Keratinocyte (primary cell): ENCODE results near the gene BLNK. TPM values are rescaled to one million over a fixed set of nuclear protein-coding genes. Genes with fewer than 3 reads are reported as not detected.

Source experiments
- DNase-seq: peaks from one replicate; pipeline ENCODE4 v3.0.0-alpha.2; 2011; ENCODE audit warnings: low read depth, missing footprints, low spot score
- FAIRE-seq: peaks from 2 replicates; lab custom pipeline; 2011; peaks lifted over from hg19 to GRCh38; lab: Jason Lieb, UNC
- H2AFZ ChIP-seq: 2 replicates; pipeline ENCODE4 v1.6.0; 2012; ENCODE audit warnings: low read length, control low read depth, inconsistent platforms; ENCODE audit not compliant: control insufficient read depth
- H3K27ac ChIP-seq: 2 replicates; pipeline ENCODE4 v1.5.1; 2011; ENCODE audit warnings: low read length; ENCODE audit not compliant: control insufficient read depth, insufficient read depth
- H3K27me3 ChIP-seq: 3 replicates; pipeline ENCODE4 v1.6.0; 2011; ENCODE audit warnings: low read length; ENCODE audit not compliant: control insufficient read depth, insufficient read depth; ENCODE audit errors: extremely low read depth
- H3K36me3 ChIP-seq, 2 experiments: 2 replicates in 1 of 2; 3 replicates in 1 of 2; pipeline ENCODE4 v1.5.1; 2011; ENCODE audit warnings: low read length in 2 of 2, mild to moderate bottlenecking in 1 of 2; ENCODE audit not compliant: control insufficient read depth in 2 of 2, insufficient read depth in 2 of 2; ENCODE audit errors: extremely low read depth in 1 of 2
- H3K4me1 ChIP-seq: 3 replicates; pipeline ENCODE4 v1.5.1; 2011; ENCODE audit warnings: low read length; ENCODE audit not compliant: control insufficient read depth, insufficient read depth; ENCODE audit errors: extremely low read depth
- H3K4me2 ChIP-seq: 3 replicates; pipeline ENCODE4 v1.6.0; 2011; ENCODE audit warnings: low read depth, low read length; ENCODE audit not compliant: control insufficient read depth, insufficient read depth; ENCODE audit errors: extremely low read depth
- H3K4me3 ChIP-seq, 3 experiments: fragments of 200-600 bp in 1 of 3; sonication (generic) in 1 of 3; 2 replicates in 2 of 3; 3 replicates in 1 of 3; pipeline ENCODE4 v1.5.1; 2011 to 2016; ENCODE audit warnings: low read length in 3 of 3, mild to moderate bottlenecking in 3 of 3, control low read depth in 2 of 3, inconsistent platforms in 1 of 3, low read depth in 1 of 3, mixed read lengths in 1 of 3, mixed run types in 1 of 3, moderate library complexity in 1 of 3; ENCODE audit not compliant: control insufficient read depth in 2 of 3, insufficient read depth in 2 of 3; ENCODE audit errors: extremely low read depth in 1 of 3
- H3K79me2 ChIP-seq: 2 replicates; pipeline ENCODE4 v1.6.0; 2012; ENCODE audit warnings: low read length; ENCODE audit not compliant: control insufficient read depth, insufficient read depth
- H3K9ac ChIP-seq: 3 replicates; pipeline ENCODE4 v1.6.0; 2011; ENCODE audit warnings: low read length; ENCODE audit not compliant: control insufficient read depth, insufficient read depth; ENCODE audit errors: extremely low read depth
- H3K9me1 ChIP-seq: 3 replicates; pipeline ENCODE4 v1.6.0; 2011; ENCODE audit warnings: low read length; ENCODE audit not compliant: control insufficient read depth, insufficient read depth; ENCODE audit errors: extremely low read depth
- H3K9me3 ChIP-seq: 2 replicates; pipeline ENCODE4 v1.5.1; 2012; ENCODE audit warnings: low read depth, low read length; ENCODE audit not compliant: control insufficient read depth
- H4K20me1 ChIP-seq: 3 replicates; pipeline ENCODE4 v1.6.0; 2011; ENCODE audit warnings: low read length; ENCODE audit not compliant: control insufficient read depth, insufficient read depth; ENCODE audit errors: extremely low read depth
- EZH2 ChIP-seq: IDR thresholded peaks from one replicate; pipeline ENCODE4 v1.6.1; 2012; ENCODE audit warnings: inconsistent platforms, mild to moderate bottlenecking, low read length, moderate library complexity
- dilution Hi-C: fragments of 300-500 bp; cut with MboI; formaldehyde crosslinking; loops from one replicate; pipeline ENCODE4 v1.7.0; 2020; ENCODE audit warnings: low sequenced_read_pairs; ENCODE audit not compliant: extremely low pct_ligation_motif_present
- polyA plus RNA-seq, 5 experiments: library from polyadenylated mRNA; depleted of rRNA in 3 of 5; stranded (reverse) in 3 of 5; stranded (forward) in 1 of 5; unstranded in 1 of 5; fragments of >200 nt; gene quantifications; 1 replicate in 1 of 5; 2 replicates in 3 of 5; 3 replicates in 1 of 5; pipeline versions ENCODE4 v1.2.1 to v1.2.3, GENCODE V29; 2011 to 2012; ENCODE audit warnings: missing spikeins in 2 of 5, low read depth in 1 of 5, low replicate concordance in 1 of 5
- TF ChIP-seq, protein P1 (sequence below), 3 experiments: IDR thresholded peaks in 1 of 3; conservative IDR thresholded peaks in 1 of 3; optimal IDR thresholded peaks in 1 of 3; 2 replicates in 2 of 3; 3 replicates in 1 of 3; pipeline versions ENCODE3 to v1.5.1; 2011; ENCODE audit warnings: low read length in 3 of 3, mild to moderate bottlenecking in 3 of 3, moderate library complexity in 2 of 3, control low read depth in 1 of 3, inconsistent platforms in 1 of 3; ENCODE audit not compliant: insufficient read depth in 2 of 3; ENCODE audit errors: extremely low read depth in 1 of 3

Gene BLNK
- polyA plus RNA-seq, 1 donor (not counting 4 experiments of a cell fraction or from before 2014, with no cell fraction given) = 2.2 TPM

DNA sequence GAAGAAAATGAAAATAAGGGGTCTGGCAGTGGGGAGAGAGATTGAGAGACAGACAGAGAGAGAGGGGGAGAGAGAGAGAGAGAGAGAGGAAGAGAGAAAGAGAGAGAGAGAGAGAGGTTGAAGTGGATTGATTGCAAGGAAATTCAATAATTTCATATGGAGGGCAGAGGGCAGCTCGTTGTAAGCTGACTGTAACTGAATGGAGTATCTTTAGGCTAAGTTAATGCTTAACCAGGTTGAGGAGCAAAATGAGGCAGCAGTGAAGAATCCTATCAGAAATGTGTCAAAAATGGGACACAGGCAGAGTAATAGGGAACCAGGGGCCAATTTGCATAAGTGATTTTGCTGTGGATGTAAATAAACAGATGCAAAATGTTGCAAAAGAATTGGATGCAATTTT is 21.0 kb downstream of the BLNK start:
- DNase-seq (no peak), FAIRE-seq (no peak)
- H3K4me1 ChIP-seq = no peaks in the 10 kb centered on the region
- no peaks in the 10 kb centered on the region for H3K9me3 ChIP-seq
- no peaks in the 10 kb centered on the region for H3K27me3 ChIP-seq
- no peaks in the 10 kb centered on the region for H3K9me1 ChIP-seq
- TF ChIP-seq, protein P1, sequence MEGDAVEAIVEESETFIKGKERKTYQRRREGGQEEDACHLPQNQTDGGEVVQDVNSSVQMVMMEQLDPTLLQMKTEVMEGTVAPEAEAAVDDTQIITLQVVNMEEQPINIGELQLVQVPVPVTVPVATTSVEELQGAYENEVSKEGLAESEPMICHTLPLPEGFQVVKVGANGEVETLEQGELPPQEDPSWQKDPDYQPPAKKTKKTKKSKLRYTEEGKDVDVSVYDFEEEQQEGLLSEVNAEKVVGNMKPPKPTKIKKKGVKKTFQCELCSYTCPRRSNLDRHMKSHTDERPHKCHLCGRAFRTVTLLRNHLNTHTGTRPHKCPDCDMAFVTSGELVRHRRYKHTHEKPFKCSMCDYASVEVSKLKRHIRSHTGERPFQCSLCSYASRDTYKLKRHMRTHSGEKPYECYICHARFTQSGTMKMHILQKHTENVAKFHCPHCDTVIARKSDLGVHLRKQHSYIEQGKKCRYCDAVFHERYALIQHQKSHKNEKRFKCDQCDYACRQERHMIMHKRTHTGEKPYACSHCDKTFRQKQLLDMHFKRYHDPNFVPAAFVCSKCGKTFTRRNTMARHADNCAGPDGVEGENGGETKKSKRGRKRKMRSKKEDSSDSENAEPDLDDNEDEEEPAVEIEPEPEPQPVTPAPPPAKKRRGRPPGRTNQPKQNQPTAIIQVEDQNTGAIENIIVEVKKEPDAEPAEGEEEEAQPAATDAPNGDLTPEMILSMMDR (optimal IDR thresholded peaks at IDR 0.05 in 1 of 3, IDR thresholded peaks at IDR 0.05 in 1 of 3, conservative IDR thresholded peaks at IDR 0.05 in 1 of 3; ENCODE audit: extremely low read depth in 1 of 3, insufficient read depth in 2 of 3, low read length in 3 of 3) = no peak
- TF ChIP-seq EZH2 = no peak
- H3K9ac ChIP-seq = no peak overlapping the region
- no peaks in the 10 kb centered on the region for H4K20me1 ChIP-seq
- H3K36me3 ChIP-seq = no peaks in the 10 kb centered on the region
- dilution Hi-C loops = no loop called here
- no peak overlapping the region for H3K4me3 ChIP-seq
- H3K27ac ChIP-seq = no peak overlapping the region
- H3K79me2 ChIP-seq = no peaks in the 10 kb centered on the region
- H2AFZ ChIP-seq = no peak overlapping the region
- no peak overlapping the region for H3K4me2 ChIP-seq

- H3K9ac ChIP-seq = no peak overlapping the region
- FAIRE-seq (no peak), DNase-seq (no peak)
- H2AFZ ChIP-seq = no peak overlapping the region
- dilution Hi-C loops = no loop called here
- H3K36me3 ChIP-seq = no peaks in the 10 kb centered on the region
- TF ChIP-seq, protein P1 (optimal IDR thresholded peaks at IDR 0.05 in 1 of 3, IDR thresholded peaks at IDR 0.05 in 1 of 3, conservative IDR thresholded peaks at IDR 0.05 in 1 of 3; ENCODE audit: extremely low read depth in 1 of 3, insufficient read depth in 2 of 3, low read length in 3 of 3) = no peak
- TF ChIP-seq EZH2 = no peak
- no peaks in the 10 kb centered on the region for H3K9me1 ChIP-seq
- H3K79me2 ChIP-seq = no peaks in the 10 kb centered on the region
- H3K9me3 ChIP-seq = no peaks in the 10 kb centered on the region
- H3K27ac ChIP-seq = no peak overlapping the region
- no peak overlapping the region for H3K4me2 ChIP-seq
- no peaks in the 10 kb centered on the region for H4K20me1 ChIP-seq
- no peak overlapping the region for H3K4me3 ChIP-seq
- no peaks in the 10 kb centered on the region for H3K4me1 ChIP-seq
- H3K27me3 ChIP-seq = no peaks in the 10 kb centered on the region
Observed at GRCh38 chr10:96249264-96249663, 22.1 kb downstream of the BLNK start.
